OCI-LY1 (cell line): ENCODE measurements around the gene C20orf96.

Experiments used
- H2AFZ ChIP-seq: fragments of 200-600 bp; sonication (generic), shearing (Covaris generic); 2 replicates; pipeline ENCODE4 v1.6.0; 2014; ENCODE audit warnings: antibody characterized with exemption, mild to moderate bottlenecking, low read length
- H3F3A ChIP-seq: fragments of 200-600 bp; sonication (generic), shearing (Covaris generic); 2 replicates; pipeline ENCODE4 v1.6.0; 2014; ENCODE audit warnings: mild to moderate bottlenecking, antibody characterized with exemption, low read length, moderate library complexity; ENCODE audit not compliant: insufficient read depth
- H3K27ac ChIP-seq: fragments of 200-600 bp; sonication (generic); 2 replicates; pipeline ENCODE4 v1.5.1; 2014; ENCODE audit warnings: low read length, mixed run types, mild to moderate bottlenecking, low read depth; ENCODE audit not compliant: poor library complexity, severe bottlenecking
- H3K27me3 ChIP-seq: fragments of 200-600 bp; sonication (generic); 2 replicates; pipeline ENCODE4 v1.6.0; 2014; ENCODE audit warnings: antibody characterized with exemption, mild to moderate bottlenecking, low read length, moderate library complexity; ENCODE audit not compliant: insufficient read depth
- H3K36me3 ChIP-seq: fragments of 200-600 bp; sonication (generic); 2 replicates; pipeline ENCODE4 v1.6.1; 2014; ENCODE audit warnings: mild to moderate bottlenecking, antibody characterized with exemption, low read length, moderate library complexity, mixed read lengths; ENCODE audit not compliant: insufficient read depth
- H3K4me1 ChIP-seq: fragments of 200-600 bp; sonication (generic); 2 replicates; pipeline ENCODE4 v1.5.1; 2014; ENCODE audit warnings: mild to moderate bottlenecking, low read length, moderate library complexity; ENCODE audit not compliant: insufficient read depth, severe bottlenecking
- H3K4me2 ChIP-seq: fragments of 200-600 bp; sonication (generic), shearing (Covaris generic); 2 replicates; pipeline ENCODE4 v1.6.1; 2014; ENCODE audit warnings: low read length
- H3K4me3 ChIP-seq: fragments of 200-600 bp; sonication (generic); 2 replicates; pipeline ENCODE4 v1.5.1; 2014; ENCODE audit warnings: low read length, low read depth, mild to moderate bottlenecking, mixed read lengths; ENCODE audit not compliant: poor library complexity, severe bottlenecking
- H3K79me2 ChIP-seq: fragments of 200-600 bp; shearing (Covaris generic); 2 replicates; pipeline ENCODE4 v1.6.1; 2016; ENCODE audit warnings: mixed run types, low read length, mixed read lengths; ENCODE audit not compliant: insufficient read depth
- H3K9ac ChIP-seq: fragments of 200-600 bp; sonication (generic), shearing (Covaris generic); 2 replicates; pipeline ENCODE4 v1.6.1; 2014; ENCODE audit warnings: mild to moderate bottlenecking, low read length, mixed read lengths
- H3K9me2 ChIP-seq: fragments of 200-600 bp; sonication (generic), shearing (Covaris generic); 2 replicates; pipeline ENCODE4 v1.6.1; 2014; ENCODE audit warnings: low read depth, mild to moderate bottlenecking, low read length, mixed read lengths
- H3K9me3 ChIP-seq: fragments of 200-600 bp; shearing (Covaris generic); 2 replicates; pipeline ENCODE4 v1.6.1; 2014; ENCODE audit warnings: low read length, mixed read lengths
- H4K20me1 ChIP-seq: fragments of 200-600 bp; sonication (generic), shearing (Covaris generic); 2 replicates; pipeline ENCODE4 v1.6.0; 2016; ENCODE audit warnings: mild to moderate bottlenecking, low read length; ENCODE audit not compliant: insufficient read depth
- CTCF ChIP-seq: fragments of 200-600 bp; sonication (generic), shearing (Covaris generic); IDR thresholded peaks from 2 replicates; pipeline ENCODE4 v1.5.1; 2017; ENCODE audit warnings: mild to moderate bottlenecking, antibody characterized with exemption, low read length, moderate library complexity, mixed read lengths
- EZH2 ChIP-seq: fragments of 200-600 bp; sonication (generic), shearing (Covaris generic); IDR thresholded peaks from 2 replicates; pipeline ENCODE4 v1.8.0; 2017; ENCODE audit warnings: borderline replicate concordance, mixed run types, mild to moderate bottlenecking, antibody characterized with exemption, low read length, moderate library complexity, mixed read lengths

C20orf96 gene

GRCh38 chr20:328027-328974, 37.8 kb upstream of the C20orf96 start:
- TF ChIP-seq EZH2 (no peak), CTCF (no peak)
- H4K20me1 ChIP-seq: no peaks in the 10 kb centered on the region
- H3K79me2 ChIP-seq: no peaks in the 10 kb centered on the region
- H3K27ac ChIP-seq: peak overlapping the region; percentile 67
- peak overlapping the region; percentile 70 for H3K4me3 ChIP-seq
- H3K9me3 ChIP-seq: no peaks in the 10 kb centered on the region
- H3K27me3 ChIP-seq: no peaks in the 10 kb centered on the region
- H2AFZ ChIP-seq: no peak overlapping the region
- H3K4me1 ChIP-seq: peaks cover 36% of the 10 kb centered on the region
- H3K4me2 ChIP-seq: peak overlapping the region; percentile 85
- peaks cover 4% of the 10 kb centered on the region; the same call in 1 of the 2 replicates for H3K36me3 ChIP-seq
- no peaks in the 10 kb centered on the region for H3K9me2 ChIP-seq
- H3F3A ChIP-seq: no peaks in the 10 kb centered on the region
- peak overlapping the region; percentile 72 for H3K9ac ChIP-seq

DNA sequence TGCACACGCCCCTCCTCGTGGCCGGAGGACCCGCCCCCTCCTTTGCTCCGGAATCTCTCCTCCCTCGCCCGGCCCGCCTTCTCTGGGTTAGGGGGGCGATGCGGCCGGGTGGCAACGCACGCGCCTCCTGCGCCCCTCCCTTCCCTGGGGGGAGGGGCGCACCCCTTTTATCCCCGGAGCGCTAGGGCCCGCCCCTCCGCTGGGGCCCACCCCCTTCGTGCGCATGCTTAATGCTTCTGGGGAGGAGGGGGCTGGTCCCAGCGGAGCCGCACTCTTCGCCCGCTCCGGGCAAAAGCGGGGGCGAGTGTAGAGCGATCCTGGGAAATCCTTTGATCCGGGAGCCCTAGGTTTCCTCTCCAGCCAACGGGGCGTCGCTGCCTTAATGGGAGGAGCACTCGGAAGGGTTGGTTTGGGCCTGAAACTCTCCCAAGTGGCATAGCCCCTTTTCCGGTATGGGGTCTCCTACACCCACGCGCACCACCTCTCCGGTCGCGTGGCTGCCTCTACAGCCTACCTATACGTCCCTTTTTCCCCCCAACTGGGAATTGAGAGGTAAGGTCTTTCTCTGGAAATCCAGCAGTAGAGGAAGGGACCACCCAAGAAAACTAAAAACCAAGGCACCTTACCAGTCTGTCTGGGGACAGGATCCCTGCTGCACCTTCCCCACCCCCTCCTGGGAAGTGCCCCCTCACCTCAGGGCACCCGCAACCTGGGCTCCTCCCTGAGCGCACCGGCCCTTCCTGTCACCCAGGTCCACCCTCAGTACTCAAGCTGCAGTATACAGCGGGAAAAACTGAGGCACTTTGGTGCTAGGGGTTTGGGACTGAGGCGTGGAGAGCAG, 36.9 kb upstream of the C20orf96 start:
- H3F3A ChIP-seq: no peaks in the 10 kb centered on the region
- no peaks in the 10 kb centered on the region for H3K9me3 ChIP-seq
- H4K20me1 ChIP-seq: no peaks in the 10 kb centered on the region
- H2AFZ ChIP-seq: no peak overlapping the region
- H3K79me2 ChIP-seq: no peaks in the 10 kb centered on the region
- H3K9me2 ChIP-seq: no peaks in the 10 kb centered on the region
- H3K4me1 ChIP-seq: peaks cover 36% of the 10 kb centered on the region
- H3K36me3 ChIP-seq: peaks cover 4% of the 10 kb centered on the region; the same call in 1 of the 2 replicates
- H3K4me2 ChIP-seq: peak overlapping the region; percentile 85
- H3K27me3 ChIP-seq: no peaks in the 10 kb centered on the region
- H3K4me3 ChIP-seq: peak overlapping the region; percentile 70
- TF ChIP-seq CTCF (no peak), EZH2 (no peak)
- H3K27ac ChIP-seq: peak overlapping the region; percentile 85
- H3K9ac ChIP-seq: peak overlapping the region; percentile 72

DNA sequence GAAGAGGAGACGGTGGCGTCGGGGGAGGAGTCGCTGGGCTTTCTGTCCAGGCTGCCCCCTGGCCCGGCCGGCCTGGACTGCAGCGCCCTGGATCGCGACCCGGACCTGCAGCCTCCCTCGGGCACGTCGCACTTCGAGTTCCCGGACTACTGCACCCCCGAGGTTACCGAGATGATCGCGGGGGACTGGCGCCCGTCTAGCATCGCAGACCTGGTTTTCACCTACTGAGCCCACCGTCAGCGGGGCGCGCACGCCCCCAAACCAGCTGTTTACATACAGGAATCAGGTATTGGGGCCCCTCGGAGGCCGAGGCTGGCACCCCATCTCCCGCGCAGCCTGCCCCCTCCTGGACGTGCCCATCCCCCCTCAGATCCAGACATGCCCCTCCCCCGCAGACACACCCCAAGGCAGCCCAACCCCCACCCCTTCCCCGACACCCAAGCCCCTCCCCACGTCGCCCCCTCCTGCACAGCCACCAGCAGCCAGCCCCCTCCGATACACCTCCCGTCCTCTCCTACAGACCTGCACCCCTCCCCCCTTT, 36.2 kb upstream of the C20orf96 start:
- Histone ChIP-seq H3K4me1 (peaks cover 36% of the 10 kb centered on the region), H2AFZ (no peak overlapping the region), H3K9ac (peak overlapping the region; percentile 72), H3K36me3 (peaks cover 4% of the 10 kb centered on the region; the same call in 1 of the 2 replicates), H3K9me3 (no peaks in the 10 kb centered on the region), H3K27ac (peak overlapping the region; percentile 85), H3K79me2 (no peaks in the 10 kb centered on the region), H3F3A (no peaks in the 10 kb centered on the region), H4K20me1 (no peaks in the 10 kb centered on the region), H3K27me3 (no peaks in the 10 kb centered on the region), H3K4me3 (peak overlapping the region; percentile 70), H3K4me2 (peak overlapping the region; percentile 85), H3K9me2 (no peaks in the 10 kb centered on the region)
- TF ChIP-seq EZH2 (no peak), CTCF (no peak)
